Measurements from ENCODE around the gene RRP8. TPM values are rescaled to one million over a fixed set of nuclear protein-coding genes. Genes with fewer than 3 reads are reported as not detected.
A peak's percentile ranks its signal among the peaks of the same experiment; 100 is the strongest.

Gene RRP8
- total and polyA plus RNA-seq, 12 donors = 9.4 to 34.8 (median 22.3) TPM

DNA sequence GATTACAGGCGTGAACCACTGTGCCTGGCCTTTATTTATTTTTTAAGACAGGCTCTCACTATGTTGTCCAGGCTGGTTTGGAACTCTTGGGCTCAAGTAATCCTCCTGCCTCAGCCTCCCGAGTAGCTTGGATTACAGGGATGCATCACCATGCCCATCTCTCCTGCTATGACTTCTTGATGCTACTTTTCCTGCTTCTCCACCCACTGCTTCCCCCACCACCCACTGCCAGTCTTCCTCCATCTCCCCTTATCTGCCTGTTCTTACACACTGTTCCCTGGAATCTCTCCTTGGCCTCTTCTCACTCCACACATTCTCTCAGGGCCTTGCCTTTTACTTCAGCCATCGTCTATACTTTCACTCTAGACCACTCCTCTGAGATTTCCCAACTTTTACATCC is 33.1 kb upstream of the RRP8 start:
- Histone ChIP-seq H3K36me3 (replicated peaks in 1 of 2) (no peaks in the 10 kb centered on the region), H3K27me3 (no peaks in the 10 kb centered on the region), H3K4me3 (no peak overlapping the region), H3K9me3 (replicated peaks in 1 of 3) (no peaks in the 10 kb centered on the region), H3K4me1 (replicated peaks in 1 of 2) (peaks cover 7 to 32% of the 10 kb centered on the region in 2 donors), H3K27ac (peak overlapping the region in 3 of 5 donors; percentile 28 to 73 (median 66))
- intact Hi-C loops (cut with DNase I) = no loop called here
- WGBS, 4 donors = 82 to 92% (median 88%) methylated on average over 3 of the region's 3 CpGs
- no peak for DNase-seq
- TF ChIP-seq, protein P1, sequence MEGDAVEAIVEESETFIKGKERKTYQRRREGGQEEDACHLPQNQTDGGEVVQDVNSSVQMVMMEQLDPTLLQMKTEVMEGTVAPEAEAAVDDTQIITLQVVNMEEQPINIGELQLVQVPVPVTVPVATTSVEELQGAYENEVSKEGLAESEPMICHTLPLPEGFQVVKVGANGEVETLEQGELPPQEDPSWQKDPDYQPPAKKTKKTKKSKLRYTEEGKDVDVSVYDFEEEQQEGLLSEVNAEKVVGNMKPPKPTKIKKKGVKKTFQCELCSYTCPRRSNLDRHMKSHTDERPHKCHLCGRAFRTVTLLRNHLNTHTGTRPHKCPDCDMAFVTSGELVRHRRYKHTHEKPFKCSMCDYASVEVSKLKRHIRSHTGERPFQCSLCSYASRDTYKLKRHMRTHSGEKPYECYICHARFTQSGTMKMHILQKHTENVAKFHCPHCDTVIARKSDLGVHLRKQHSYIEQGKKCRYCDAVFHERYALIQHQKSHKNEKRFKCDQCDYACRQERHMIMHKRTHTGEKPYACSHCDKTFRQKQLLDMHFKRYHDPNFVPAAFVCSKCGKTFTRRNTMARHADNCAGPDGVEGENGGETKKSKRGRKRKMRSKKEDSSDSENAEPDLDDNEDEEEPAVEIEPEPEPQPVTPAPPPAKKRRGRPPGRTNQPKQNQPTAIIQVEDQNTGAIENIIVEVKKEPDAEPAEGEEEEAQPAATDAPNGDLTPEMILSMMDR (IDR thresholded peaks at IDR 0.05) = no peak
- no peak for TF ChIP-seq POLR2A (IDR thresholded peaks at IDR 0.05)

DNA sequence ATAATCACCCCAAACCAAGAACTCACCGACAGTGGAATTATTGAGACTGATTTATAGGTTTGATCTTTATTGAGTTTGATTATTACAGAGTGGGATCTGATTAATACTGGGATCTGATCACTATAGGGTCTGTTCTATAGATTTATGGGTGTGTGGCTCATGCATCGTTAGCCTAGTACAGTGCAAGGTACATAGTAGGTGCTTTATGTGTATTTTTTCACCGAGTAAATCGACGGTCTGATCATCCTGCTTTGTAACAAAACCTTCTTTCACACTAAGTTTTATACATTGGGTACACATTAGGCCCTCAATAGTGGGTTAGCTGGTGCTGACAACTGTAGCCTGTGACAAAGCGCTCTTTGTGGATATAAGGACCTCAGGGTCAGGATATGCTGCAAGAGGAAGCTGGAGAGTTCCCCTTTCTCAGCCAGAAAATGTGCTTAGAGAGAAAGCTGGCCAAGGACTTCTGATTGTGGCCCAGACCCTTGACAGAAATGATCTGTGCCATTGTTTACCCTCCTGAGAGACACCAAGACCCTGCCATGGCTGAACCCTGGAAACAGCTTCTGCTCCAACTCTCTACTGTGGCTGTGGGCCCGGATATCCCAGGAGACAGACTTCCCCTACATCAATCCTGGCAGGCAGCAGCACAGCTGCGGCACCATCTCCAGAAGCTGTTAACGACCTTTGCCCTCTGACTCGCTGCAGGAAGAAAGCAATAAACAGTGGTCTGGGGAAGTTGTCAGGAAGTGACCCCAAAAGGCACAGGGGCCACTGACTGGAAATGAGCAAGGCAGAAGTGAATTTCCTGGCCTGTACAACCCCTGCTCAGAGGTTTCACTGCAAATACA is 31.9 kb upstream of the RRP8 start:
- H3K4me1 ChIP-seq (replicated peaks in 1 of 2) = peaks cover 7 to 32% of the 10 kb centered on the region in 2 donors
- H3K27ac ChIP-seq = peak overlapping the region in 3 of 5 donors; percentile 34 to 73 (median 66)
- H3K9me3 ChIP-seq (replicated peaks in 1 of 3) = no peaks in the 10 kb centered on the region
- no peaks in the 10 kb centered on the region for H3K27me3 ChIP-seq
- WGBS, 4 donors = 41 to 49% (median 45%) methylated on average over 10 of the region's 10 CpGs
- TF ChIP-seq, protein P1 (IDR thresholded peaks at IDR 0.05) = no peak
- peak in 6 of 7 donors; percentile 60 to 89 (median 69) for DNase-seq
- intact Hi-C loops (cut with DNase I) = no loop called here
- no peaks in the 10 kb centered on the region for H3K36me3 ChIP-seq (replicated peaks in 1 of 2)
- H3K4me3 ChIP-seq = no peak overlapping the region

DNA sequence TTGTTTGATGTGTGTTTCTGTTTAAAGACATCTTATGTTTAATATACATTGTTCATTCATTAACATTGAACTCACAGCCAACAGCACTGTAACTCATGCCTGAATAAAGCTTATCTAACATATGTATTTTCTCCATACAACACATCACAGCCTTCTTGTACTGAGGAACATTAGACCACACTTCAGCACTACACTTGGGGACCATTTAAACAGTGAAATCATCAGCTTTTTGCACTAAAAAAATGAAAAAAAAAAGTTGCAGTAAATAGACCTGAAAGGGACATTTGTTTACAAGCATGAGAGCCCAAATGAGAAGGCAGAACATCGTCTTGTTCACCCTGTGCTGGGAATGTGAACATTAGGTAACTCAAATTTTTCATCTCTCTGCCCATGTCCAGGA is 31.1 kb upstream of the RRP8 start:
- Histone ChIP-seq H3K27ac (peak overlapping the region in 2 of 5 donors; percentile 21 to 73), H3K4me1 (replicated peaks in 1 of 2) (peaks cover 7 to 32% of the 10 kb centered on the region in 2 donors)
- TF ChIP-seq POLR2A (IDR thresholded peaks at IDR 0.05) = no peak
- TF ChIP-seq, protein P1 (IDR thresholded peaks at IDR 0.05) = no peak

DNA sequence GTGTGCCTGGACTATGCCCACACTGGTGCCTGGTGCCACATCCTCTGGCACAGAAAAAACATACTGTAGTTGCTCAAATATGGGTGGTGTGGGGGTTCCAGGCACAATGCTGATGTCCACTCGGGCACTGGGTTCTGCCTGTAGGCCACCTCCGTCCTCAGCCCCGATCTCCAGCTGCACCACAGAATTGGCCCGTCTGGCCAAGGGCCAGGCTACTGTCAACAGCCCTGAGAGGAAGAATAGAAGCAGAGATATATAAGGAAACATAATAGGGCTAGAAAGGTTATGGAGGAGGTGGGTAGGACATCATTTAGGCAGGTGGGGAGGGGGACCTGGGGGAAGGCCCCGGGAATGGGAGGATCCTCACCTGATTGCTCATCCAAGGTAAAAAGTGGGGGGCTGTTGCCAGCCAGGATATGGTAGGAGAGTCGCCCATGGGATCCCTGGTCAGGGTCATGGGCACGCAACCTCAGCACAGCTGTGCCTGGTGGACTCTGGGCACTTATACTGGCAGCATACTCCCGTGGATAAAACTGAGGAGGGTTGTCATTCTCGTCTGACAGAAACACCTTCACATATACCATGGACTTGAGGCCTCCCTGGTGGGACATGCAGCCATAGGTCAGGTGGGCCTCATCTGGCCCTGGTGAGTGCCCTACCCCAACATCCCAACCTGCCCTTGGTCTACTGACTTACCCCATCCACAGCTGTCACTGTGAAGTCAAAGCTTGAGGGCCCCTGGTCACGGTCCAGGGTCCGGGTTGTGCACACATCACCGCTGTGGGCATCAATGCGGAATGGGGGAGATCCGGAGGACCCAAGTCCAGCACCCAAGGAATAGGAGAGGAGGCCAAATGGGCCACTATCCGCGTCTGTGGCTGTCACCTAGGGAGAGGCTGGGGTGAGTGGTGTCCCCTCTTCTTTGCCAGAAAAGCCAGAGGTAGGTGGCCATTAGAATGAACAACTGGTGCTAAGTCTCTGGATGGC is 30.3 kb upstream of the RRP8 start:
- intact Hi-C loops (cut with DNase I) = no loop called here
- H3K27ac ChIP-seq = peak overlapping the region in 1 of 5 donors; percentile 12

More for the DNA sequence above, 31.1 kb upstream of the RRP8 start:
- WGBS, 4 donors = 44 to 56% (median 53%) methylated on average over 1 of the region's 1 CpG
- no peak overlapping the region for H3K4me3 ChIP-seq
- intact Hi-C loops (cut with DNase I) = no loop called here
- H3K9me3 ChIP-seq (replicated peaks in 1 of 3) = no peaks in the 10 kb centered on the region
- H3K27me3 ChIP-seq = no peaks in the 10 kb centered on the region
- no peak for DNase-seq
- no peaks in the 10 kb centered on the region for H3K36me3 ChIP-seq (replicated peaks in 1 of 2)

More for the DNA sequence above, 30.3 kb upstream of the RRP8 start:
- no peak for DNase-seq
- H3K4me3 ChIP-seq = no peak overlapping the region
- no peaks in the 10 kb centered on the region for H3K9me3 ChIP-seq (replicated peaks in 1 of 3)
- WGBS, 4 donors = 81 to 93% (median 89%) methylated on average over 11 to 16 of the region's 16 CpGs
- no peak for TF ChIP-seq POLR2A (IDR thresholded peaks at IDR 0.05)
- TF ChIP-seq, protein P1 (IDR thresholded peaks at IDR 0.05) = no peak
- no peaks in the 10 kb centered on the region for H3K36me3 ChIP-seq (replicated peaks in 1 of 2)
- H3K27me3 ChIP-seq = no peaks in the 10 kb centered on the region
- H3K4me1 ChIP-seq (replicated peaks in 1 of 2) = peaks cover 7 to 26% of the 10 kb centered on the region in 2 donors
